ENCODE measurements around the gene COL5A1. TPM values are rescaled to one million over a fixed set of nuclear protein-coding genes. Genes with fewer than 3 reads are reported as not detected.

Gene COL5A1
- total RNA-seq, 2 donors from 2014 or later, result 10.9 to 21.7 TPM

DNA sequence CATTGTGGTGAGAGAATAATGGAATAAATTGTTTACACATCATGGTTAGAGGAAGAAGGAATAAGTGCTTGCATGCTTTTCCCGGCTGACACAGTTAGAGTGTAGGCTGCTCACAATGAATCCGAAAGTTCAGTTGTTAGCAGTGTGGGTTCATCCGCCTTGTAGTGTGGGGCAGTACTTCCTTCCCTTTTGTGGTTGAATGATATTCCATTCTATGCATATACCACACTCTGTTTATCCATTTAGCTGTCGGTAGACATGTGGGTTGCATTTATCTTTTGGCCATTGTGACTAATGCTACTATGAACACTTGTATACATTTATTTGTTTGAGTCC is 84.0 kb downstream of the COL5A1 start:
- H3K9me3 ChIP-seq, result no peaks in the 10 kb centered on the region
- no peak overlapping the region for H3K4me3 ChIP-seq
- no peaks in the 10 kb centered on the region for H3K4me1 ChIP-seq
- no peak overlapping the region for H3K9ac ChIP-seq (ENCODE audit: low read depth in 2 of 2, low read length in 2 of 2)
- DNase-seq, result no peak
- TF ChIP-seq, protein P1, sequence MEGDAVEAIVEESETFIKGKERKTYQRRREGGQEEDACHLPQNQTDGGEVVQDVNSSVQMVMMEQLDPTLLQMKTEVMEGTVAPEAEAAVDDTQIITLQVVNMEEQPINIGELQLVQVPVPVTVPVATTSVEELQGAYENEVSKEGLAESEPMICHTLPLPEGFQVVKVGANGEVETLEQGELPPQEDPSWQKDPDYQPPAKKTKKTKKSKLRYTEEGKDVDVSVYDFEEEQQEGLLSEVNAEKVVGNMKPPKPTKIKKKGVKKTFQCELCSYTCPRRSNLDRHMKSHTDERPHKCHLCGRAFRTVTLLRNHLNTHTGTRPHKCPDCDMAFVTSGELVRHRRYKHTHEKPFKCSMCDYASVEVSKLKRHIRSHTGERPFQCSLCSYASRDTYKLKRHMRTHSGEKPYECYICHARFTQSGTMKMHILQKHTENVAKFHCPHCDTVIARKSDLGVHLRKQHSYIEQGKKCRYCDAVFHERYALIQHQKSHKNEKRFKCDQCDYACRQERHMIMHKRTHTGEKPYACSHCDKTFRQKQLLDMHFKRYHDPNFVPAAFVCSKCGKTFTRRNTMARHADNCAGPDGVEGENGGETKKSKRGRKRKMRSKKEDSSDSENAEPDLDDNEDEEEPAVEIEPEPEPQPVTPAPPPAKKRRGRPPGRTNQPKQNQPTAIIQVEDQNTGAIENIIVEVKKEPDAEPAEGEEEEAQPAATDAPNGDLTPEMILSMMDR (IDR thresholded peaks at IDR 0.05), result no peak
- intact Hi-C loops (cut with DNase I), result no loop called here
- H3K36me3 ChIP-seq, result no peaks in the 10 kb centered on the region
- no peak overlapping the region for H3K27ac ChIP-seq
- no peaks in the 10 kb centered on the region for H3K27me3 ChIP-seq

GRCh38 chr9:134726026-134726721 is 84.6 kb downstream of the COL5A1 start:
- Histone ChIP-seq H3K9me3 (no peaks in the 10 kb centered on the region), H3K9ac (ENCODE audit: low read depth in 2 of 2, low read length in 2 of 2) (no peak overlapping the region), H3K4me3 (no peak overlapping the region), H3K27me3 (no peaks in the 10 kb centered on the region), H3K27ac (no peak overlapping the region), H3K4me1 (no peaks in the 10 kb centered on the region), H3K36me3 (no peaks in the 10 kb centered on the region)
- TF ChIP-seq, protein P1 (IDR thresholded peaks at IDR 0.05), result no peak
- no peak for DNase-seq
- intact Hi-C loops (cut with DNase I), result no loop called here

DNA sequence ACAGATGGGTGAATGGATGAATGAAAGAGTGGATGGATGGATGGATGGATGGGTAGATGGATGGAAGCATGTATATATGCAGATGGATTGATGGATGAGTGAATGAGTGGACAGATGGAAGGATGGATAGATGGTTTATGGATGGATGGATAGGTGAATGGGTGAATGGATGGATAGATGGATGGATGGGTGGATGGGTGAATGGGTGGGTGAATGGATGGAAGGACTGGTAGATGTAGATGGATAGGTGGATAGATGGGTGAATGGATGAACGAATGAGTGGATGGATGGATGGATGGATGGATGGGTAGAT is 85.1 kb downstream of the COL5A1 start:
- intact Hi-C loops (cut with DNase I), result no loop called here
- H3K4me3 ChIP-seq, result no peak overlapping the region
- no peaks in the 10 kb centered on the region for H3K9me3 ChIP-seq
- no peaks in the 10 kb centered on the region for H3K4me1 ChIP-seq
- no peak for DNase-seq
- H3K27ac ChIP-seq, result no peak overlapping the region
- H3K27me3 ChIP-seq, result no peaks in the 10 kb centered on the region
- no peaks in the 10 kb centered on the region for H3K36me3 ChIP-seq
- no peak overlapping the region for H3K9ac ChIP-seq (ENCODE audit: low read depth in 2 of 2, low read length in 2 of 2)
- TF ChIP-seq, protein P1 (IDR thresholded peaks at IDR 0.05), result no peak

GRCh38 chr9:134728021-134728795 is 86.6 kb downstream of the COL5A1 start:
- intact Hi-C loops (cut with DNase I), result no loop called here
- Histone ChIP-seq H3K9ac (ENCODE audit: low read depth in 2 of 2, low read length in 2 of 2) (no peak overlapping the region), H3K36me3 (no peaks in the 10 kb centered on the region), H3K27ac (no peak overlapping the region), H3K4me3 (no peak overlapping the region), H3K9me3 (no peaks in the 10 kb centered on the region), H3K4me1 (no peaks in the 10 kb centered on the region), H3K27me3 (no peaks in the 10 kb centered on the region)
- DNase-seq, result no peak
- TF ChIP-seq, protein P1 (IDR thresholded peaks at IDR 0.05), result no peak

GRCh38 chr9:134728801-134729495 is 87.3 kb downstream of the COL5A1 start:
- Histone ChIP-seq H3K27ac (no peak overlapping the region), H3K9me3 (no peaks in the 10 kb centered on the region), H3K36me3 (no peaks in the 10 kb centered on the region), H3K4me1 (no peaks in the 10 kb centered on the region), H3K9ac (ENCODE audit: low read depth in 2 of 2, low read length in 2 of 2) (no peak overlapping the region), H3K4me3 (no peak overlapping the region), H3K27me3 (no peaks in the 10 kb centered on the region)
- intact Hi-C loops (cut with DNase I), result no loop called here
- TF ChIP-seq, protein P1 (IDR thresholded peaks at IDR 0.05), result no peak
- DNase-seq, result no peak

Data from colonic mucosa (tissue), 4 donors.